NAMALWA (cell line): ENCODE results near the gene C2orf66.

ENCODE experiments used
- DNase-seq: peaks from one replicate; pipeline ENCODE4 v3.0.0-alpha.2; 2015; ENCODE audit warnings: low spot score

C2orf66 gene

DNA sequence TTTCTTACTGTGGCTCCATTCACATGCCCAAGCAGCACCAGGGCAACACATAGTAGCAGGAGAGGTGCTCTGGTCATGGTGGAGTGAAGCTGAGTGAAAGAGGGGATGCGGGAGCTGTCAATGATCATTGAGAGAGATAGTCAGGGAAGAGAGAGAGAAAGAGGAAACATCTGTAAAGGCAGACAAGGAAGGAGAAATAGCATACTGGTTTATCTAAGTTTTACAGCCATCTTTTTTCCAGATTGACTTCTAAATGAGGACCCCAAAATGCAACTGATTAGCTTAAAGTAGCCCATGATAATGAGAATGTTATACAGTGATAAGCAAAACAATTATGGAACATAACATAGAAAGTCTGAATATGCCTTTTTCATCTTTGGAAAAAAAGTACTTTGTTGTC lies at the start of gene C2orf66:
C2orf66 (minus strand) TSS at position 96 of the 400 bp plus-strand sequence; CDS start at position 77, 19 bp downstream.
- DNase-seq: no peak

- no peak for DNase-seq
Observed at GRCh38 chr2:196854629-196855028, 45.5 kb upstream of the C2orf66 start.

DNA sequence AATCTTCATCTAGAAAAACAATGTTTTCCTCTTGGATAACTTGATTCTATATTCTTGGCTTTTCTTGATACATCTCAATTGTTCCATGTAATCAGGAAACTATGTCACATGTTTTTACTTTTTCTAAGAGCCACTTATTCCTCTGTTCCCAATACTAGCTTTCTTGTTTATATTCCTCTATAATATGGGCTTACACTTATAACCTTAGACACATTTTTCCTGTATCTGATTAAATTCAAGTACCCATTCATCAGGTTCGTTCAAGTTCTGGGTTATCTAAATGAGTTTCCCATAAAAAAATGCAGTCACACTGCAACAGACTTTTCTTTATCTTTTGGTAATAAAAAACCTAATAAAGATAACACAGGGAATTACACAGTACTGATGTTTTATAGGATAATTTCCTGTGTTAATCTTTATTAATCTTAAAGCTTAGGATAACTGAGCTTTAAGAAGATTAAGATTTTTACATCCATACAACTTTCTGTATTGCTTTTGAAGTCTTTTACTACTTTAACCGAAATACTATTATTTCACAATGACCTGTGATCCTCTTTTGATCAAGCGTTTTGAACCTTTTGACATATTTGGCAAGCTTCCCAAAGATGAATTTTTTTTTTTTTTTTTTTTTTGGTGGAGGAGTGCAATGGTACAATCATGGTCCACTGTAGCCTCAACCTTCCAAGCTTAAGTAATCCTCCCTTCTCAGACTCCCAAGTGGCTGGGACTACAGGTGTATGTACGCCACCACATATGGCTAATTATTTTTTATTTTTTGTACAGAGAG lies 44.3 kb upstream of the C2orf66 start:
- DNase-seq: no peak

DNA sequence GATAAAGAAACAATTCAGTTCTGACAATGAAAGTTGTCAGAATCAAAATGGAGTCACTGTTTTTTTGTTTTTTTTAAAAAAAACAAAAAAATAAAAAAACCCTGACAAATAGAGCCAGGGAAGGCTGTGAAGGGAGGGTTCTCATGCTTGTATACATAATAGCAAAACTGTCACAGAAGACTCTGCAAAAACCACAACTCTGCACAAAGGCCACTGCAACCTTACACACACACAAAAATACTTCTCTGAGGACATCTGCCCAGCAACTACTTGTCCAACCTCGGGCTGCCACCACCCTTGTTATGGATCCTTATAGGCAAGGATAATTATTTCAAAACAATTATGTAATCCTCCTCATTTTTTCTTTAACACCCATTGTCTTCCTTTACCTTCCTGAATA lies 41.9 kb upstream of the C2orf66 start:
- no peak for DNase-seq

DNA sequence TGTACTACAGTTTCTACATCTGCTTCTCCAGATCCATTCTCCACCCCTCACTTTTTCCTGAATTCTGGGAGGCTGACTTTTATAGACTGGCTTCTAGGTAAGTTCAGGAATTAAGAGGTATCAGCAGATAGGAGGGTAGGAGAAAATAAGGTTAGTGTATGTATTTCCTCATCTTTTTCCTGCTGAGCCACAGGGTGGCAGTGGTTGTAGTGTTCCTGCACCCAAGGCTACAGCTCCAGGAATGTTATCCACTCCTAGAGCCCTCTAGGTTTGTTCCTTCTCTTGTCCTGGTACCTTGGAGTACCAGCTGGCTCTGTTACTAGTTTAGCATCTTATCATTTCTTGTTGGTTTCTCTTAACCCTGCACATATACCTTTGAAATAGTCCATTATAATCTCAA lies 40.7 kb upstream of the C2orf66 start:
- no peak for DNase-seq

GRCh38 chr2:196846295-196846694 lies 37.1 kb upstream of the C2orf66 start:
- DNase-seq: no peak

- no peak for DNase-seq
Observed at GRCh38 chr2:196845371-196845770, 36.2 kb upstream of the C2orf66 start.

- DNase-seq: no peak
Observed at GRCh38 chr2:196840171-196840570, 31.0 kb upstream of the C2orf66 start.

DNA sequence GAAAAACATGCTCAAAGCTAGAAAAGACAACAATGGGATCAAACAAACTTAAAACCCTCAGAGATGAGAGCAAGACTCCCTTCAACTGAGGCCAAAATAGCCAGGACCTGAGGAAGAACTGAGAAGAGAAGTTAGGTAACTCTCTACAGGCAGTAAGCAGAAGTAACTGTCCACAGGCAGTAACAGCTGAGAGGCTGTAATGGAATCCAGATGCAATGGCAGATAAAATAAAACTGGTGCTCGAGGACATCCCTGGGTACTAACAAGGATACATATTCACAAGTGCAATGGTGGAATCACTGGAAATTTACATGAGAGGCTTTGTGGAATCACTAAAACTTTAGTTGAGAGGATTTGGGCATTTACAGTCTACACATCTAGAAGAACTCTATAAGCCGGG lies 30.4 kb upstream of the C2orf66 start:
- DNase-seq: no peak

DNA sequence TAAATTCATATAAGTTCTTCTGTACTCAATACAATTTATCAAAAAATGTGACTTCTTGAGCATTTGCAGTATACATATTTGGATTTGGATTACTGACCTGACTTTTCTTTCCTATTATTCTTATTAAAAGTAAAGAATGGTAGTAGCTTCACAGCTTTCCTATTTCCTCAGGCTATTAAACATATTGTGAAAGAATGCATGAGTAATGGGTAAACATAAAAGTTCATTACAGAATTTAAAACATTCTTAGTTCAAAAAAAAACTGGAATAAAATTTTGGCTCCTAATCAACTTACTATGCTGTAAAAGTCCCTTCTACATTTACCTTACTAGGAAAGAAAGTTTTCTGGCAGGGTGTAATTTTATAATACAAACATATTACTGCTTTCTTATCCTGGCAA lies 27.3 kb upstream of the C2orf66 start:
- DNase-seq: no peak

DNA sequence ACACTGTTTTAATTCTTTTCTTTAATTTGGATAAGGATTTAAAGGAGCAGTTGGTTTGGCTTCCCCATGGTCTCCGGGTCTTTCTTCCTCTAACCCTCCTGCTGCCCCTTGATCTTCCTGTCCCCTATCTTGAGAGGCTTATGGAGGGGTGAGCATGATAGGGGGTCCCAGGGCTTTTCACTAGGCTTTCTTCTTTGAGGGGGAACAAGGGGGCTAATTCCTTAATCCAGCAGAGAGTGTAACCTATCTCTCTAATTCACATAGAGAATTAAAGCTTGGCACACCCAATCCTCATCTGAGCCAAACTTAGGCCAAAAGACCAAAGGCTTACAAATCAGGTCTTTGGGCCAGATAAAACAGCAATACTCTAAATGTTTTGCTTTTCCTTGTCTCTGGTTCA lies 21.5 kb upstream of the C2orf66 start:
- no peak for DNase-seq

DNA sequence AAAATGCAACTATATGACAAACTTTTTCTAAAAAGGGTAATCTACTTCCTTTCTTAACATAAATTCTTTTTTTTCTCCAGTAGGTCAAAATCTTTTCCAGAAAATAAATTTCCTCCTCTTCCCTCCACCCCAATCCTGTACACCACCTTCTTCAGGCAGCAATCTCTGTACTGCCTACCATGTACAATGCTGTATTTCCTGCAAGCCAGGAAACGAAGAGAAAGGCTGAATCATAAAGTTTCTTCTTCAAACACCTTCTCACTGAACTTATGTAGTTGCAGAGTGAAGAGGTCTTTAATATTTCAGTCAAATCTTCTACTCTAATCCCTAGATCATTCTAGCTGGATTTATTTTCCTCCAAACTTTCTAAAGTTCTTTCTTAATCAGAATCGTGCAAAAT lies 18.2 kb upstream of the C2orf66 start:
- DNase-seq: no peak

- DNase-seq: no peak
Observed at GRCh38 chr2:196823750-196824522, 14.8 kb upstream of the C2orf66 start.

DNA sequence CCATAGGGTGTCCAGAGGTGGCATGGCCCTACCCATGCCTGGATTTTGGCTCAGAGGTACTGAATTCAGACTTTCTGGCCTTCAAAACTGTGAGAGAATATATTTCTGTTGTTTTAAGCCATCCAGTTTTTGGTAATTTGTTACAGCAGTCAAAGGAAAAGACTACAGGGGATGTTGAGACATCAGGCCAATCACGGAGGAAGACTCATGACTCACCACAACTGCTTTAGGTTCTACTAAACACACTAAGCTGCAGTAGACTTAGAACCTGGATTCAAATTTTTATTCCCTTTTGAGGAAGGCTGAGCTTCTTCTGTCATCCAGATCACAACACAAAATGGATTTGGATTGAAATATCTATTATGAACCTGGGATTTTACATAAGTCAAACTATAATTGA lies 12.0 kb upstream of the C2orf66 start:
- DNase-seq: no peak

DNA sequence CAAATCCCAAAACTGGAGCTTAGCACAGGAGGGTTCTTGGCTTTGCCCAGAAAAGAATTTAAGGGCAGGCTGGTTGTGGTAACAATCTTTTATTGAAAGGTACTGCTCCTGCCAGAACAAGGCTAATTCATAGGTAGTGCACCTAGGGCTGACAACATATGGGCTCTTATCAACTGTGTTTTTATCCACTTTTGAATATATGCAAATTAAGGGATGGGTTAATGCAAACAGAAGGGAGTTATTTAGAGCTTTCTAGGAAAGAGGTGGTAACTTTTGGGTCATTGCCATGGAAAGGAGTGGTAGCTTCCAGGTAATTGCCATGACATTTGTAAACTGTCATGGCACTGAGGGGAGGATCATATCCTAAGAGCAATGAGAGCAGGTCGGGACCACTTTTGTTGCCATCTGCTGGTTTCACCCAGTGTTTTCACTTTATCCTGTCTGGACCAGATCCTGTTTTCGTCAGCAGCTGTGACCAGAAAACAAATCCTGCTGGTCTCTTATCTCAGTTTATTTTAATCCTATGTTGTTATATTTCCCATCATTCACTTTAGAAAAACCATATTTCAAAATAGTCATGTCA lies 981 bp downstream of the C2orf66 start:
- DNase-seq: no peak

- no peak for DNase-seq
Observed at GRCh38 chr2:196804381-196804780, 4.8 kb downstream of the C2orf66 start.

DNA sequence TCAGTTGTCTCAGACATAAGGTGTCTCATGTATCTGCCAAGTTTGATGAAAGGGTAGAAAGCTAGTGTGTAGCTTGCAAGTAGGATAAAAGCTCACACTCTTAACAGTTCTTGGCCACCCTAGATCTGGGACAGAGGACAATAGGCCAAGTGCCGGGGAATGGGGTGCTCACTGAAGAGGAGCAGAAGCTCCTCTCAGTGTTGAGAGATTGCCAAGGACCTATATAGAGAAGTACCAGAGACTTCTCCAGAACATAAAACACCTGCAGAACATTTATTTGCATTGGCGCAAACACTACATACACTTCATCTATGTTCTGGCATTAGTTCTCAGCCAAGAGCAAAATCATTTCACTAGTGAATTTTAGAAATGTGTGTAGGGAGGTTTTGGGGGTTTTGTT lies 6.8 kb downstream of the C2orf66 start:
- DNase-seq: no peak

- no peak for DNase-seq
Observed at GRCh38 chr2:196801674-196802261, 7.4 kb downstream of the C2orf66 start.

GRCh38 chr2:196798980-196799379 lies 10.2 kb downstream of the C2orf66 start:
- no peak for DNase-seq

DNA sequence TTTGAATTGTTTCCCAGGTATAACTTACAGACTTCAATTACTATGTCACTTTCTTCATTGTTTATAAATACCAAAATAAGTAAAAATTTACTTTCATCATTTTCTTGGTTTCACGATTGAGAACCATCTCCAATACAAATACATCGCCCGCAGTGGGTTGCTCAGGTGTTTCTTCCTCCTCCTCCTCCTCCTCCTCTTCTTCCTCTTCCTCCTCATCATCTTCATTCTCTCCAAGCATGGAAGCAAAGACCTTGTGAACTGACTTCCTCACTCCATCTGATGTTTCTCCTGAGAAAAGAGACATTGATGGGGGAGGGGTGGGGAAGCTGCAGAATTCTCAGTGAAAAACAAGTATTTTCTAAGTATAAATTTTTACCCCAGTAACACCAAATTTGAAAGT lies 16.3 kb downstream of the C2orf66 start:
- DNase-seq: no peak

GRCh38 chr2:196783431-196784094 lies 25.6 kb downstream of the C2orf66 start:
- DNase-seq: no peak

- no peak for DNase-seq
Observed at GRCh38 chr2:196767101-196767500, 42.1 kb downstream of the C2orf66 start.
